HepG2 (cell line): ENCODE measurements around the gene DZIP1L. TPM values are rescaled to one million over a fixed set of nuclear protein-coding genes. Genes with fewer than 3 reads are reported as not detected.

ENCODE experiments used
- E2F5 ChIP-seq: sonication (generic); formaldehyde crosslinking; conservative IDR thresholded peaks from 2 replicates; pipeline ENCODE4 v1.4.0; 2020; ENCODE audit warnings: missing genetic modification reagents
- FOXK1 ChIP-seq: sonication (generic); formaldehyde crosslinking; IDR thresholded peaks from 2 replicates; pipeline ENCODE4 v1.4.0; 2020; ENCODE audit warnings: low read depth, missing genetic modification reagents, borderline replicate concordance
- JUNB ChIP-seq: sonication (generic); formaldehyde crosslinking; IDR thresholded peaks from 2 replicates; pipeline ENCODE4 v1.8.0; 2022; ENCODE audit warnings: missing genetic modification reagents, mild to moderate bottlenecking, borderline replicate concordance
- STAT5B ChIP-seq: sonication (generic); formaldehyde crosslinking; IDR thresholded peaks from 2 replicates; pipeline ENCODE4 v1.4.0; 2020; ENCODE audit warnings: missing genetic modification reagents
- TAF15 ChIP-seq: fragments of 200-400 bp; formaldehyde crosslinking; IDR thresholded peaks from one replicate; pipeline ENCODE4 v1.6.1; 2018; ENCODE audit warnings: mild to moderate bottlenecking, low read depth, low read length; ENCODE audit not compliant: poor library complexity, severe bottlenecking
- ZNF607 ChIP-seq: sonication (generic); formaldehyde crosslinking; IDR thresholded peaks from 2 replicates; pipeline ENCODE4 v1.5.1; 2020; ENCODE audit warnings: missing genetic modification reagents, mild to moderate bottlenecking, borderline replicate concordance
- polyA plus RNA-seq, 8 experiments: library from polyadenylated mRNA; depleted of rRNA in 3 of 8; stranded (reverse) in 7 of 8; unstranded in 1 of 8; fragments of >200 nt; fragmentation: Illumina TruSeq in 4 of 8; extraction: Trizol in 4 of 8; gene quantifications; 2 replicates each; pipeline versions ENCODE4 v1.2.1 to v1.2.3, GENCODE V29; 2011 to 2016; ENCODE audit warnings: low read depth in 4 of 8, missing spikeins in 1 of 8, mixed read lengths in 1 of 8; ENCODE audit not compliant: insufficient read depth in 1 of 8
- total RNA-seq, 5 experiments: library from RNA; depleted of rRNA; stranded (reverse); fragments of >200 nt; fragmentation: Illumina TruSeq; extraction: Trizol; gene quantifications; 2 replicates each; pipeline ENCODE4 v1.2.3, GENCODE V29; 2016; ENCODE audit warnings: low read depth in 1 of 5
- TF ChIP-seq, protein P1 (sequence below): sonication (generic); formaldehyde crosslinking; conservative IDR thresholded peaks from 2 replicates; pipeline ENCODE4 v1.8.0; 2022; ENCODE audit warnings: mild to moderate bottlenecking, moderate library complexity, missing genetic modification reagents
- TF ChIP-seq, protein P2 (sequence below): sonication (generic); formaldehyde crosslinking; IDR thresholded peaks from 2 replicates; pipeline ENCODE4 v1.5.1; 2020; ENCODE audit warnings: missing genetic modification reagents, mild to moderate bottlenecking, borderline replicate concordance
- TF ChIP-seq, protein P3 (sequence below): IDR thresholded peaks from 2 replicates; pipeline ENCODE4 v1.6.1; 2016; ENCODE audit warnings: mild to moderate bottlenecking

Gene DZIP1L
- total and polyA plus RNA-seq, 2 of the 13 experiments (the other 11 are each of a cell fraction or from before 2014, with no cell fraction given): 0.90 to 1.2 TPM

GRCh38 chr3:138027821-138028220 is 87.6 kb downstream of the DZIP1L start (continued):
- TF ChIP-seq, protein P1, sequence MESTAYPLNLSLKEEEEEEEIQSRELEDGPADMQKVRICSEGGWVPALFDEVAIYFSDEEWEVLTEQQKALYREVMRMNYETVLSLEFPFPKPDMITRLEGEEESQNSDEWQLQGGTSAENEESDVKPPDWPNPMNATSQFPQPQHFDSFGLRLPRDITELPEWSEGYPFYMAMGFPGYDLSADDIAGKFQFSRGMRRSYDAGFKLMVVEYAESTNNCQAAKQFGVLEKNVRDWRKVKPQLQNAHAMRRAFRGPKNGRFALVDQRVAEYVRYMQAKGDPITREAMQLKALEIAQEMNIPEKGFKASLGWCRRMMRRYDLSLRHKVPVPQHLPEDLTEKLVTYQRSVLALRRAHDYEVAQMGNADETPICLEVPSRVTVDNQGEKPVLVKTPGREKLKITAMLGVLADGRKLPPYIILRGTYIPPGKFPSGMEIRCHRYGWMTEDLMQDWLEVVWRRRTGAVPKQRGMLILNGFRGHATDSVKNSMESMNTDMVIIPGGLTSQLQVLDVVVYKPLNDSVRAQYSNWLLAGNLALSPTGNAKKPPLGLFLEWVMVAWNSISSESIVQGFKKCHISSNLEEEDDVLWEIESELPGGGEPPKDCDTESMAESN: no peak
- TF ChIP-seq TAF15 (no peak), ZNF607 (CRISPR knock-in tag) (no peak), JUNB (CRISPR knock-in tag) (no peak), E2F5 (CRISPR knock-in tag) (no peak), STAT5B (no peak), FOXK1 (CRISPR knock-in tag) (no peak)
- TF ChIP-seq, protein P2, sequence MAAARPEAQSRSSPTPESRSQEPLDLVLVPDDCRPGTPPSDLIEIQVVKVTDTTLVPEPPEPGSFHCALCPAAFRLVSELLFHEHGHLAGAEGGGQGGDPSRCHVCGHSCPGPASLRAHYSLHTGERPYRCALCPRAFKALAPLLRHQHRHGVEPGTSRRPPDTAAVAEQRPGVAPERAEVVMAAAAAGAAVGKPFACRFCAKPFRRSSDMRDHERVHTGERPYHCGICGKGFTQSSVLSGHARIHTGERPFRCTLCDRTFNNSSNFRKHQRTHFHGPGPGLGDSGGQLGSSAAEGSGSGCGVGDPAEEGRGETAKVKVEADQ (CRISPR knock-in tag): no peak
- TF ChIP-seq, protein P3, sequence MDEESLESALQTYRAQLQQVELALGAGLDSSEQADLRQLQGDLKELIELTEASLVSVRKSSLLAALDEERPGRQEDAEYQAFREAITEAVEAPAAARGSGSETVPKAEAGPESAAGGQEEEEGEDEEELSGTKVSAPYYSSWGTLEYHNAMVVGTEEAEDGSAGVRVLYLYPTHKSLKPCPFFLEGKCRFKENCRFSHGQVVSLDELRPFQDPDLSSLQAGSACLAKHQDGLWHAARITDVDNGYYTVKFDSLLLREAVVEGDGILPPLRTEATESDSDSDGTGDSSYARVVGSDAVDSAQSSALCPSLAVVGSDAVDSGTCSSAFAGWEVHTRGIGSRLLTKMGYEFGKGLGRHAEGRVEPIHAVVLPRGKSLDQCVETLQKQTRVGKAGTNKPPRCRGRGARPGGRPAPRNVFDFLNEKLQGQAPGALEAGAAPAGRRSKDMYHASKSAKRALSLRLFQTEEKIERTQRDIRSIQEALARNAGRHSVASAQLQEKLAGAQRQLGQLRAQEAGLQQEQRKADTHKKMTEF: no peak
